Occipital lobe (tissue), 1 donor: ENCODE measurements around the gene ARID5B. TPM values are rescaled to one million over a fixed set of nuclear protein-coding genes. Genes with fewer than 3 reads are reported as not detected.

Source experiments
- total RNA-seq: library from RNA; depleted of rRNA; stranded (reverse); fragments of >200 nt; gene quantifications from one replicate; pipeline ENCODE4 v1.2.3, GENCODE V29; 2014

The ARID5B gene
- total RNA-seq, 1 donor from 2014 or later, result 27.6 TPM

Other genes with a start within 250 kb of the ARID5B start
- gene CABCOCO1, start 238.8 kb upstream of the ARID5B start, total RNA-seq, result 3.4 TPM